SKM-1 treated with dmso at 0.1 percent for 144 hours (cell line): Measurements from ENCODE around the gene LRPAP1.

Experiments used
- DNase-seq: peaks from one replicate; lab custom pipeline; 2025; ENCODE audit not compliant: unreplicated experiment; lab: John Stamatoyannopoulos, UW

Gene LRPAP1

DNA sequence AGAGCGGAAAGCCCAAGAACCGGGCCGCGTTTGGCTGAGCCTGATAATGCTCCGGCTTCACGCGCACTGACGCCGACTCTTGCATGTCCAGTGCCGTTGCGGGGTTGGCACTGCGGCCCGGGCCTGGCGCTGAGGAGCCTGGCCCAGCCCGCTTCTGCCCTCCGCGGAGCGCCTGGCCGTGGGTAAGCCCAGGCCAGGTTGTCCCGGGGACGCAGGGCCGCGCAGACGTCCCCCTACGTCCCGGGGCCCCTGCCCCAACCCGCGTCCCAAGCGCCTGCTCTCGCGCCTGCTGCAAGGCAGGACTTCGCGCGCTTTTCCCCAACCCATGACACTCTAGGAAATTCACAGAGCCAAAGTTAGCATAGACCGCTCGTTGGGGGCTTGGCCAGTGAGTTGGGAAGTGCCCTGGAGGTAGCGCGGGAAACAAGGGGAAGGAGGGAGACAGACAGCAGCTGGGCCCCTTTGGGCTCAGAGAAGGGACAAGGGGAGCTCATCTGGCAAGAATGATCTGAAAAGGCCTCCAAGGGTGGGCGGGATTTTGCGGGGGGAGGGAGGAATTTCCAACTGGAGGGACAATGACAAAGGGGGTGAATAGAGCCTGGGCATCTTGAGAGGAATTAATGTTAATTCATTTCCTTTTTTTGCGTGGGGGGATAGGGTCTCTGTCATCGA, 665 bp upstream of the LRPAP1 start:
- no peak for DNase-seq

DNA sequence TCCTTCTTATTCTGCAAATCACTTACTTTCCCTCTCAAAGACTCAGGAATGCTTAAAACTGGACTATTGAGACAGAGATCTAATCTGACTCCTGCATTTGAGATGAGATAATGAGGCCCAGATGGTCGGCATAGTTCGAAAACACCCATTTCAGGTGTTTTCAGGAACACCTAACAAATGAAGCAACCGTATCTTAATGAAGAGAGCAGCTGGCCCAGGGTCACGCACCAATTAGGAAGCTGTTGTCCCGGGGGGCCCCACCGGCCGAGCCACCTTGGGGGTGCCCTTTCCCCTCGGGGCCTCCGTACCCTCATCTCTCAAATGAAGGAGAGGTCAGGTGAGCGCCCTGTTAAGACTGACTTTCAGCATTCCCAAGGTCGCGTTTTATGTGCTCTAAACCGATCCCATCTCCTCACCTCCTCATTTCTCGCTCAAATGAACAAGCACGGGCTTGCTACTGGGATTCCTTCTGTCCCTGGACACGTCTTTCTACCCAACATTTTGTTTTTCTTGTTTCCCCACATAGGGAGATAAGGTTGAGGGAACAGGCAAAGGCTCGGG, 824 bp downstream of the LRPAP1 start:
- DNase-seq = no peak

- DNase-seq = no peak
Observed at GRCh38 chr4:3530663-3531254, 1.5 kb downstream of the LRPAP1 start.

DNA sequence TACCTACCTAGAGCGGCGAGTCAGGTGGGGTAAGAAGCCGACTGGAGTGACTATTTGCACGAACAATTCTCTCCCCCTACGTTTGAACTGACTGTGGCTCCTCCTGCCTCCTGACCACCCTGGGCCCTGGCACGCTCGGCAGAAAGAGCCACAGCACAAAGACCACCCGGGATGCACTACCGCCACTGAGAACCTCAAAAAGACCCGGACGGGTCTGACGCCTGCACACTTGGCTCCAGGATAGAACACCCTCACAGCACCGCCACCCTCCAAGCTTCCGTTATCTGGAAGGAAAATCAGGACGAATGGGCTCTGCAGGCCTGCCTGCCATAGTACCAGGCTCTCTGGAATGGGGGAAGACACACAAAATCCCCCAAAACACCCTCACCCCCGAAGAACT, 2.2 kb downstream of the LRPAP1 start:
- no peak for DNase-seq

DNA sequence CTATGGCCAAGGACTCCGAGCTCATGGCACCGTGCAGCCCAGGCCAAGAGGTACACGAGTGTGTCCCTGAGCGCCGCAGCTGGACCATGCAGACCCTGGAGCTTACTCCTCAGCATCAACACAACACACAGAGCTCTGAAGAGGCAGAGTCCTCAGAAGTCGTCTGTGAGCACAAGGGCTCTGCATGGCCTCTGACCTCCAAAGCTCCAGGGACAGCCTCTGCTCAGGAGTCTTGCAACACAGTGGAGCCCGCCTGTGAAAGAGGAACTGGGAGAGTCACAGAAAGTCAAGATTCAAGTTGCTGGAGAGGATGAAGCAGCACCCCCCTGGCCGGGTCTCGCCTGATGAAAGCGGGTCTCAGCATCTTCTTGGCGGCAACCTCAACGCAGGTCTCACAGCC, 2.9 kb downstream of the LRPAP1 start:
- peak; percentile 99 for DNase-seq

- no peak for DNase-seq
Observed at GRCh38 chr4:3527914-3528876, 4.0 kb downstream of the LRPAP1 start.

GRCh38 chr4:3527101-3527913, 4.9 kb downstream of the LRPAP1 start:
- DNase-seq = no peak

- DNase-seq = no peak
Observed at GRCh38 chr4:3526456-3526855, 5.8 kb downstream of the LRPAP1 start.

- no peak for DNase-seq
Observed at GRCh38 chr4:3525532-3526430, 6.4 kb downstream of the LRPAP1 start.

DNA sequence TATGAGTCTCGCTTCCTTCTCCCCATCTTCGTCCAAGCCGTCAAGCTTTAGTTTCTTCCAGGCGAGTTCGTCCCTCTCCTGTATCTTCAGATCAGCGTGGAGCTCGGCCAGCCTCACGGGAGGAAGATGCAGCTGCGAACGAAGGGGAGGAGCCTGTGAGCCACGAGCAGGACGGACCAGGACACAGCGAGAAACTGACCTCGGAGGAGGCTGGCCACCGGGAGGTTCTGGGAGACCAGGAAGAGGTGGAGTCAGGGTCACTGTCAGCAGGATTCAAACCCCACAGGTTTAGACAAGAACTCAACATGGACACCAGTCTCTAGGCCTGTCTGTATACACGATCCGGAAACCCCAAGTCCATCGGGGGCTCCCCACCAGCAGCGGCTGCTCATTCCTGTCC, 7.3 kb downstream of the LRPAP1 start:
- no peak for DNase-seq

DNA sequence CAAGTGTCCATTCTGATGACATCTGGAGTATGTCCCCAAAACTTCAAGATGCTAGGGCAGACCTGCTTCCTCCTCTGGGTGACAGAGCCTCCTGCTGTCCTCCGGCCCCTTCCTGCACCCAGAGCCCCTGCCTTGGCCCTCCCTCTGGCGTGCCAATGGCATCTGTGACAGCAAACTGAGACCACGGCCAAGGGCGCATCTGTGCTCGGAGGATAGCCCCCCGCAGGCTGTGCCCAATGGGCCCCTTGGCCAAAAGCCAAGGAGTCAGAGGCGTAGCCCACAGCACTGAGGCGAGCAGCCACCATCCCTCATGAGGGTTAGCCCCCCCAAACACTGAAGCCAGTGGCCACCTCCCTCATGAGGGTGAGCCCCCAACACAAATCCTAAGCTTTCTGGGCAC, 7.9 kb downstream of the LRPAP1 start:
- DNase-seq = no peak

GRCh38 chr4:3523628-3524221, 8.5 kb downstream of the LRPAP1 start:
- no peak for DNase-seq

- no peak for DNase-seq
Observed at GRCh38 chr4:3523146-3523627, 9.0 kb downstream of the LRPAP1 start.

DNA sequence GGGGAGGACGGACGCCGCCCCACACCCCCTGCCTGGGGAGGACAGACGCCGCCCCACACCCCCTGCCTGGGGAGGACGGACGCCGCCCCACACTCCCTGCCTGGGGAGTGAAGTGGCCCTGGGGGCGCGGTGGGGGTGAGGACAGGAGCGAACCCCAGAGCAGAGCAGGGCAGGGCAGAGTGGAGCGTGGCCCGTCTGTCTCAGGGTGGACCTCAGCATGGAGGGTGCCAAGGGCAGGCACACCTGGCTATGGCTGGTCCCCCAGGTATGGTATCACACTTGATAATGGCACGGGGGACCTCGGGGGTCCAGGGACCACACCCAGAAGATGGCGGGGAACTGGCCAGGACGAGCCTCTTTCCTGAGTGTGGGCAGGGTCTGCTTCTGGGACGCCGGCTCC, 9.6 kb downstream of the LRPAP1 start:
- no peak for DNase-seq

DNA sequence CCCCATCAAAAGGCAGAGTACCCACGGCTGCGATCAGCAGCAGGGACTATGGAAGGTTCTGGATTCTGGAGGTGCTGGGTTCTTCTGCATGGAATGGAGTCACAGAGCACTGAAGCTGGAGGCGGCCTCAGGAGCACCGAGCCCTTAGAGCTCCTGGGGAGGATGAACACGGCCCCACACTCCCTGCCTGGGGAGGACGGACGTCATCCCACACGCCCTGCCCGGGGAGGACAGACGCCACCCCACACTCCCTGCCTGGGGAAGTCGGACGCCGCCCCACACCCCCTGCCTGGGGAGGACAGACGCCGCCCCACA, 9.9 kb downstream of the LRPAP1 start:
- DNase-seq = no peak

DNA sequence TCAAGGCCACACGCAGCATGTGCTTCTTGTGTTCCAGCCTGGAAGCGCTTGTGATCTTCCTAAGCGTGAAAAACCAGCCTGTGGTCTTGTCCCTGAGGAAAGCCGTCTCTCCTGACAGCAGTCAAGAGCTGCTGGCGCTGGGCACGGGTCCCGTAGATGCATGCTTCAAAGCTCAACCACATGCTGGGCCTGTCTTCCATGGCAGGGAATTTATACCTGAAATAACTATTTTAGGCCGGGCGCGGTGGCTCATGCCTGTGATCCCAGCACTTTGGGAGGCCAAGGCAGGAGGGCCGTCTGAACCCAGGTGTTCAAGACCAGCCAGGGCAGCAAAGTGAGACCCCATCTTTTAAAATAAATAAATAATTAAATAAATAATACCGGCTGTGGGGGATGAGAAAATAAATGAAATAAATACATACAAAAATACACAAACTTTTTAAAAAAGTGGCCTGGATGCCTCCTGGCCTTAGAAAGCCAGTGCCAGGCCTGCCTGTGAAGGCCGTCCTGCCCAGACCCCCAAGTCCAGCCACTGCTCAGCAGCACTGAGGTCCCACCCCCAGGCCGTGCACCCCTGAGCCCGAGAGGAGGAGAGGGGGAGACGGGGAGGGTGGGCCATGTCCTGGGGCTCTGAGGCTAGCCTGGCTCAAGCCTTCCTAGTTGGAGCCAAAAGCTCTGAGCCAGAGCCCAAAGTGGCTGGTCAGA, 10.4 kb downstream of the LRPAP1 start:
- DNase-seq = no peak

- DNase-seq = no peak
Observed at GRCh38 chr4:3520796-3521600, 11.2 kb downstream of the LRPAP1 start.

- DNase-seq = no peak
Observed at GRCh38 chr4:3520276-3520675, 11.9 kb downstream of the LRPAP1 start.
